ENCODE measurements around the gene XPC. TPM values are rescaled to one million over a fixed set of nuclear protein-coding genes. Genes with fewer than 3 reads are reported as not detected.

XPC gene
- polyA plus RNA-seq, 3 donors: 13.4 to 22.0 (median 15.5) TPM

DNA sequence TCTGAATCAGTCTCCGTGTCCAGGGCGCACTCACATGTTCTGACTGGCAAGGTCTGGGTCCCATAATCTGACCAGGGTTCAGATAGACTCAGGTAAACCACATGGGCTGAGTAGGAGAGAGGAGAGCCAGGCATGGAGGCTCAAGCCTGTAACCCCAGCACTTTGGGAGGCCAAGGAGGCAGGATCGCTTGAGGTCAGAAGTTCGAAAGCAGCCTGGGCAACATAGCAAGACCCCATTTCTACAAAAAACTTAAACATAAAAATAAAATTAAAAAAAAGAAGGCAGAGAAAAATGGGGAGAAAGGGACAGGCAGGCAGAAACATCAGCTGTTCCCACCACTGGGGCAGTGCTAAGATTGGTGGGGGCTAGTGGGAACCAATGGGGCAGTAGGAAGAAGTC lies 48.2 kb downstream of the XPC start:
- no peak overlapping the region for H3K4me2 ChIP-seq (replicated peaks; ENCODE audit: extremely low read depth, low read length, poor library complexity, severe bottlenecking)
- no peaks in the 10 kb centered on the region for H3K9me3 ChIP-seq (replicated peaks in 1 of 2; ENCODE audit: control insufficient read depth in 1 of 2, insufficient read depth in 1 of 2, low read length in 2 of 2)
- Mint-ChIP-seq H3K9me3 (no peaks in the 10 kb centered on the region), H3K4me1 (peaks cover 29% of the 10 kb centered on the region), H3K27ac (no peak overlapping the region), H3K36me3 (peaks cover 72 to 83% of the 10 kb centered on the region in 2 donors), H3K27me3 (ENCODE audit: low read depth in 3 of 3) (peaks cover 1 to 2% (median 2%) of the 10 kb centered on the region in 3 donors), H3K4me3 (no peak overlapping the region)
- no peak for DNase-seq
- peaks cover 38% of the 10 kb centered on the region for H3K79me2 ChIP-seq (ENCODE audit: insufficient read depth, low read length)
- no peak overlapping the region for H3K9ac ChIP-seq (ENCODE audit: insufficient read depth, low read length, poor library complexity, severe bottlenecking)
- intact Hi-C loops (cut with micrococcal nuclease): no loop called here
- H3K27me3 ChIP-seq (ENCODE audit: control insufficient read depth in 2 of 2, insufficient read depth in 2 of 2, low read length in 2 of 2): no peaks in the 10 kb centered on the region
- no peak overlapping the region for H3K27ac ChIP-seq (ENCODE audit: low read depth in 1 of 2, low read length in 2 of 2)
- no CpG with 5 or more reads among the region's 4 CpGs for WGBS (ENCODE audit: insufficient coverage)
- H2AFZ ChIP-seq (ENCODE audit: insufficient read depth, low read depth, low read length, poor library complexity, severe bottlenecking): no peak overlapping the region
- no peak overlapping the region for H3K4me3 ChIP-seq (replicated peaks in 1 of 3; ENCODE audit: low read depth in 2 of 3, low read length in 3 of 3)
- H3K36me3 ChIP-seq (replicated peaks in 1 of 2; ENCODE audit: control insufficient read depth in 1 of 2, insufficient read depth in 2 of 2, low read length in 2 of 2): peaks cover 58 to 81% of the 10 kb centered on the region in 2 donors
- H4K20me1 ChIP-seq (ENCODE audit: insufficient read depth, low read length): peaks cover 45% of the 10 kb centered on the region
- TF ChIP-seq, protein P1, sequence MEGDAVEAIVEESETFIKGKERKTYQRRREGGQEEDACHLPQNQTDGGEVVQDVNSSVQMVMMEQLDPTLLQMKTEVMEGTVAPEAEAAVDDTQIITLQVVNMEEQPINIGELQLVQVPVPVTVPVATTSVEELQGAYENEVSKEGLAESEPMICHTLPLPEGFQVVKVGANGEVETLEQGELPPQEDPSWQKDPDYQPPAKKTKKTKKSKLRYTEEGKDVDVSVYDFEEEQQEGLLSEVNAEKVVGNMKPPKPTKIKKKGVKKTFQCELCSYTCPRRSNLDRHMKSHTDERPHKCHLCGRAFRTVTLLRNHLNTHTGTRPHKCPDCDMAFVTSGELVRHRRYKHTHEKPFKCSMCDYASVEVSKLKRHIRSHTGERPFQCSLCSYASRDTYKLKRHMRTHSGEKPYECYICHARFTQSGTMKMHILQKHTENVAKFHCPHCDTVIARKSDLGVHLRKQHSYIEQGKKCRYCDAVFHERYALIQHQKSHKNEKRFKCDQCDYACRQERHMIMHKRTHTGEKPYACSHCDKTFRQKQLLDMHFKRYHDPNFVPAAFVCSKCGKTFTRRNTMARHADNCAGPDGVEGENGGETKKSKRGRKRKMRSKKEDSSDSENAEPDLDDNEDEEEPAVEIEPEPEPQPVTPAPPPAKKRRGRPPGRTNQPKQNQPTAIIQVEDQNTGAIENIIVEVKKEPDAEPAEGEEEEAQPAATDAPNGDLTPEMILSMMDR (IDR thresholded peaks at IDR 0.05): no peak
- H3K4me1 ChIP-seq (ENCODE audit: control insufficient read depth in 1 of 2, insufficient read depth in 2 of 2, low read length in 2 of 2): peaks cover 15 to 16% of the 10 kb centered on the region in 2 donors

DNA sequence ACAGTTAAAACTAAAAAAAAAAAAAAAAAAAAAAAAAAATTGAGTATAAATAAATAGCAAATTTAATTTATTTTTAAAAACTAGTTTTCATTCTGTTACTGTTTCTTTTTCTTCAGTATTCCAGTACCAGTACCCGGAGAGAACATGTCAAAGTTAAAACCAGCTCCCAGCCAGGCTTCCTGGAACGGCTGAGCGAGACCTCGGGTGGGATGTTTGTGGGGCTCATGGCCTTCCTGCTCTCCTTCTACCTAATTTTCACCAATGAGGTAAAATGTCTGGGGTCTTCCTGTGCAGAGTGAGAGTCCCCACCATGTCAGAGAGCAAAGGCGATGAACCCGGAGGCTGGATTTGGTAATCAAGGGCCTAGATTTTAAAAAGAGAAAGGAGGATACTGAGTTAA lies 49.1 kb downstream of the XPC start:
- peaks cover 29% of the 10 kb centered on the region for H3K4me1 Mint-ChIP-seq
- Histone ChIP-seq H3K4me1 (ENCODE audit: control insufficient read depth in 1 of 2, insufficient read depth in 2 of 2, low read length in 2 of 2) (peaks cover 15 to 17% of the 10 kb centered on the region in 2 donors), H3K27me3 (ENCODE audit: control insufficient read depth in 2 of 2, insufficient read depth in 2 of 2, low read length in 2 of 2) (no peaks in the 10 kb centered on the region), H2AFZ (ENCODE audit: insufficient read depth, low read depth, low read length, poor library complexity, severe bottlenecking) (no peak overlapping the region), H3K9ac (ENCODE audit: insufficient read depth, low read length, poor library complexity, severe bottlenecking) (no peak overlapping the region), H4K20me1 (ENCODE audit: insufficient read depth, low read length) (peaks cover 47% of the 10 kb centered on the region), H3K4me3 (replicated peaks in 1 of 3; ENCODE audit: low read depth in 2 of 3, low read length in 3 of 3) (no peak overlapping the region), H3K4me2 (replicated peaks; ENCODE audit: extremely low read depth, low read length, poor library complexity, severe bottlenecking) (no peak overlapping the region), H3K27ac (ENCODE audit: low read depth in 1 of 2, low read length in 2 of 2) (no peak overlapping the region), H3K36me3 (replicated peaks in 1 of 2; ENCODE audit: control insufficient read depth in 1 of 2, insufficient read depth in 2 of 2, low read length in 2 of 2) (peaks cover 49 to 71% of the 10 kb centered on the region in 2 donors), H3K9me3 (replicated peaks in 1 of 2; ENCODE audit: control insufficient read depth in 1 of 2, insufficient read depth in 1 of 2, low read length in 2 of 2) (no peaks in the 10 kb centered on the region), H3K79me2 (ENCODE audit: insufficient read depth, low read length) (peaks cover 40% of the 10 kb centered on the region)
- H3K4me3 Mint-ChIP-seq: no peak overlapping the region
- no peak overlapping the region for H3K27ac Mint-ChIP-seq
- intact Hi-C loops (cut with micrococcal nuclease): loop anchor here in 1 of 2 donors (10.0 kb wide), 2 partner anchors 234 to 936 kb away; partner anchors contain the start of gene MRPS25
- H3K36me3 Mint-ChIP-seq: peaks cover 63 to 73% of the 10 kb centered on the region in 2 donors
- TF ChIP-seq, protein P1 (IDR thresholded peaks at IDR 0.05): no peak
- no peak for DNase-seq
- WGBS (ENCODE audit: insufficient coverage): no CpG with 5 or more reads among the region's 6 CpGs
- H3K27me3 Mint-ChIP-seq (ENCODE audit: low read depth in 3 of 3): peaks cover 0 to 2% (median 1%) of the 10 kb centered on the region in 3 donors
- H3K9me3 Mint-ChIP-seq: no peaks in the 10 kb centered on the region

Data from CD14-positive monocyte (primary cell).